ENCODE measurements around the gene TSPAN9.

TSPAN9 gene

GRCh38 chr12:3168223-3169221 lies 91.3 kb downstream of the TSPAN9 start:
- no peak for DNase-seq

DNA sequence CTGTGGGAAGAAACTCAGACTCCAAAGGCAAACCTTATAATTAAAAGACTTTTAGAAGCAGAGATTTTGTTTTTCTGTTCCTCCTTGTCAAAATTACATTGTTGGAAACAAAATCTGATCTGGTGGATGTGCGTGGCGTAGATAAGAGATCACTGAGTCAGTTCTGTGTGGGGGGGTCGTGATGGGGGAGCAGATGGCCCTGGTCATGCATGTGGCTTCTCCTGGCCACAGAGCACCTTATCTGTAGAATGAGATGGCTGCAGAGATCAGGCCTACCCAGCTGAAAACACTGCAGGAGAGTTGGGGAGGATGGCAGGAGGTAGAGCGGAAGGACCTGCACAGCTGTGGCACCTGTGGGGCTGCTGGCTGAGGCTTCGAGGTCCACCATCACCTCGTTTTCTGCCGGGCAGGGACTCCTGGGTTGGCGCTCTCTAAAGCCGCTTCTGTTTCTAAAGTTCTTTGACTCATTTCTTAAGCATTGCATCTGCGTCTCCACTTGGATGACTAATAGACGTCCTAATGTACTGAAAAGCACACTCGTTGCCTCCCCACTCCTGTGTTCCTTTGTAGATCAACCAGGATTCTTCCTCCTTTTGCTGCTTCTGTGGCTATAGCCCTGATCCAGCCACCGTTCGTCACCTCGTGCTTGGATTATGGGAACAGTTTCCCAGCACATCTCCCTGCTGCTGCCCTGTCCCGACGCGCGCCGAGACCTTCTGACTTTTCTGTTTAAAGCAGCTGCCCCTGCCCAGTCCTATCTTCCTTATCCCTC lies 93.4 kb downstream of the TSPAN9 start:
- DNase-seq: no peak

DNA sequence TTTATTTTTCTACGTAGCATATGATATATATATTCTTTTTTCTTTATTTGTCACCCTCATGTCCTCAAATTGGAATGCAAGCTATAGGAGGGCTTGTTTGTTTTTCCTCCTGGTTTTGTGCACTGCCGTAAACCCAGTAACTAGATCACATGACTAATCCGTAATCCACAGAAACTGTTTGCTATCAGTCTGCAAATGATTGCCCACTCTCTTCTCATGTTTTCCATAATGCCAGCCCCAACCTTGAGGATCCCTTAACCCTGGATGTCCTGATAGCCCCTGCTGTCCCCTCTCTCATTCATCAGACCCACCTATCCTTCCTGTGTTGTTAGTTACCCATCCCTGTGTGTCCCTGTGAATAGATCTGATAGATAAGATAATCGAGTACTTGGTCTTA lies 94.0 kb downstream of the TSPAN9 start:
- no peak for DNase-seq

- no peak for DNase-seq
Observed at GRCh38 chr12:3172124-3173007, 95.2 kb downstream of the TSPAN9 start.

DNA sequence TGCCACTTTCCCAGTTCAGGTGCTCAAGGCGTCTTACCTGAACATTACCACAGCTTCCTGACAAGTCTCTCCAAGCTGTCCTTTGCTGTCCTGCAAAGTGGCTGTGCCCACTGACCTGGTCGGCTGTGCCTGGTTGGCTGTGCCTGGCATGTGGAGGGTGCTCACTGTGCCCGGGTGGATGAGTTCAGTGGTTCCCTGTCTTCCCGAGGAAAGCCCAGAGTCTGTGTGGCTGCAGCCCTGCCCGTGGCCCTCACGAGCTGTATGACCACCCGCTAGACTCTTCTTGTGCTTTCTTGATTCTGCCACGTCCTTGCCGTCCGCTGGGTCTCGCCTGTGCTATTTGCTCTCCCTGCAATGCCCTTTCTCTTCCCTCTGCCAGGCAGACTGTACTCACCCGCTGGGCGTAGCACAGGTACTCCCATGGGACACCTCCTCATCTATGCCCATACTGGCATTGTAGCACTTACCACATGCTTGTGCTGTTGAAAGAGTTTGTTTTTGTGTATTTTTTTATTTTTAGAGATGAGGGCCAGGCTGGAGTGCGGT lies 95.9 kb downstream of the TSPAN9 start:
- no peak for DNase-seq

GRCh38 chr12:3173912-3174311 lies 96.7 kb downstream of the TSPAN9 start:
- no peak for DNase-seq

DNA sequence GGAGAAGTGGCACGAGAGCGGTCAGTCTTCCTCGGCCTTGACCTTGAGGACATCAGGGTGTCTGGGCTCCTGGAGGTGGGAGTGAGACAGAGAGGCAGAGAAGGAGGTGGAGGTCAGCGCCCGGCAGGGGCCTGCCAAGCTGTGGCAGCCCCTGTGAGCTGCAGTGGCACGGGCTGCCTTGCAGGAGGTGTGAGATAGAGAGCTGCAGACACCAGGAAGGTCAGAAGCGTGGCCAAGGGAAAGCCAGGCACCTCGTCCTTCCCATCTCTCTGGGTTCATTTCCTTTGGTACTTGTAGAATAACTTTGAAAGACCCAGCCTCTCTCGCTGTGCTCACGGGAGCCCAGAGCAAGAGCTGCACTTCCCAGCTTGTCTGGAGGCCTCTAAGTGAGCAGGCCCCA lies 98.1 kb downstream of the TSPAN9 start:
- DNase-seq: no peak

- no peak for DNase-seq
Observed at GRCh38 chr12:3176754-3177153, 99.6 kb downstream of the TSPAN9 start.

GRCh38 chr12:3177778-3178425 lies 100.7 kb downstream of the TSPAN9 start:
- no peak for DNase-seq

- DNase-seq: no peak
Observed at GRCh38 chr12:3178671-3179313, 101.6 kb downstream of the TSPAN9 start.

GRCh38 chr12:3179731-3180130 lies 102.6 kb downstream of the TSPAN9 start:
- no peak for DNase-seq

DNA sequence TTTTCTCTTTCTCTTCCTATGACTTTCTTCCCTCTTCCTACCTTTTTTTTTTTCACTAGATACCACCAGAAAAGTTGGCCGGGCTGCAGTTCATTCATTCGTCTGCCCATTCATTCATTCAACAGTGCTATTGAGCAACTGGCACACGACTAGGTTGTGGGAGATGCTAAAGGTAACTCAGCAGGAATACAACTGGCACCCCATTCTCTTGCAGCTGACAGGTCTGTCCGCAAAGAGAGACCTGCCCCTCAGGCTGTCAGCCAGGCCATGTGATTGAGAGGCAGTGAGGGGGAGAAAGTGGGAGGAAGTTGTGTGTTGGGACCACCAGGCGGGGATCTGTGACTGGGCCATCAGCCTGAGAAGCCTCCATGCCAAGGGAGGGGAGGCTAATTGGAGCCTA lies 105.2 kb downstream of the TSPAN9 start:
- DNase-seq: no peak

DNA sequence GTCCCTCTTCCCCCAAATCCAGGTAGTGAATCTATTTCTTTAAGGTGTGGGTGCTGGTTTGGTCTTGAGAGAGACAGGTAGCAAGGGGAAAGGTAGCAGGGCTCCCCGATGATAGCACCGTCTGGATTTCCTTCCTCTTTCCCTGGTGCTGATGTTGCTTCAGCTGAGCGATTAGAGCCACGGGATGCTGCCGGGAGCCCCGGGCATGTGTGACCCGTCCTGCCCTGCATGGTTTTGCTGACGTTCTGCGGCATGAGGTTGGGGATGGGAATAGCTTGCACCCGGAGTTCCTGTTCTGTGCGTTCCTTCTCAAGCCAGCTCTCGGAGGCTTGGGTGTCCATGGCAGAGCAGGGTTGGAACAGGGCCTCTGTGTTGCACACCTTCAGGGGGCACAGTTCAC lies 107.3 kb downstream of the TSPAN9 start:
- no peak for DNase-seq

DNA sequence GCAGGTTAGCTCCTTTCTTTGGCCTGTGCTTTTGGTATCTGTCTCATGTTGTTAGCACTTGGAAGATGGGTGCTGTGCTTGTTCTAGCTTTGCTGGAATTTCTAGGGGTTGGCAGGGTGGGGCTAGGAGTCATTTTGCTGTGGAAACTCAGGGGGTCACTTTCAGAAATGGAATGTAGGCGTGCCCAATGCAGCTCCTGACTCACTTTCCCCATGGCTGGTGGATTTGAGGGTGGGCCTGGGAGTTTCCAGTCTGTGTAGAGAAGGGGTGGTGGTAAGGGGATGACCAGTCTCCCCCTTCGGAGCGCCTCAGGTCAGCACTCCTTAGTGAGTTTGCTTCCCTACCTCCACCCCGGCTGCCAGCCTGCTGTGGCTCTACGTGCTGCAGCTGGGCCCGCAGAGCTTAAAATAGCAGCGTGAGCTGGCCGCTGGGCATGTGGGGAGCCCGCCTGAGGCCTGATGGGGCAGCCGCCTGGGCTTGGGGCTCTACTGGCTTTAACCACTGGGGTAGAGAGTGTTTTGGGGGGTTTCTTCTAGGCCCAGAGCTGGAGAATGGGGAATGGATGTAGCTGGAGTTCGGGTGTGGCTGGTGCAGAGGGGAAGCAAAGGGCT lies 108.2 kb downstream of the TSPAN9 start:
- DNase-seq: no peak

DNA sequence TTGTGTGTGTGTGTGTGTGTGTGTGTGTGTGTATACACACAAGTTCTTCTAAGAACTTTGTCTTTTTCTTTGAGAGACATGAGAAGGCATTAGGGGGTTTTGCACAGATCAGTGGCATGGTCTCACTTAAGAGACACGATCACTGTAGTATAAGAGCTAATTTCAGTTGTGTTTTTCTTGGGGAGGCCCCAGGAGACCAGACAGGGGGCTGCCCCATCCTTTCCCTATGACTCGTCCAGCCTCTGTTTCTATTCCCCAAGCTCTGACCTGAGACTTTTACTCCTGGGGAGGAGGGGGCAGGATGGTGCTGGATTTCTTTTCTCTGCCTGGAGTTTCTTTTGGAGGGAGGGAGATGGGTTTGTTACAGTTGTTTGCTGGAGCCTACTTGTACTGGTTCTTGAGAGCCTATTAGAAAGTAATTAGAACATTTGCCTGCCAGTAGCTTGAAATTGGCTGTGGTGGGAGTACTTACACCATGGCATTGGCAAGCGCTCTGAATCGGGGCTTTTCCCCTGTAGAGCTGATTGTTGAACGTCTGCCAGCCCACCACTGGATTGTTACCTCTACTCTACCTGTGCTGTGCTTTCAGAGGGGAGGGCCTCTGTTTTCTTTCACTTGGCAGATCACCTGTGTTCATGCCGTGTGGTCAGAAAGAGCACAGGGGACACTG lies 109.5 kb downstream of the TSPAN9 start:
- no peak for DNase-seq

DNA sequence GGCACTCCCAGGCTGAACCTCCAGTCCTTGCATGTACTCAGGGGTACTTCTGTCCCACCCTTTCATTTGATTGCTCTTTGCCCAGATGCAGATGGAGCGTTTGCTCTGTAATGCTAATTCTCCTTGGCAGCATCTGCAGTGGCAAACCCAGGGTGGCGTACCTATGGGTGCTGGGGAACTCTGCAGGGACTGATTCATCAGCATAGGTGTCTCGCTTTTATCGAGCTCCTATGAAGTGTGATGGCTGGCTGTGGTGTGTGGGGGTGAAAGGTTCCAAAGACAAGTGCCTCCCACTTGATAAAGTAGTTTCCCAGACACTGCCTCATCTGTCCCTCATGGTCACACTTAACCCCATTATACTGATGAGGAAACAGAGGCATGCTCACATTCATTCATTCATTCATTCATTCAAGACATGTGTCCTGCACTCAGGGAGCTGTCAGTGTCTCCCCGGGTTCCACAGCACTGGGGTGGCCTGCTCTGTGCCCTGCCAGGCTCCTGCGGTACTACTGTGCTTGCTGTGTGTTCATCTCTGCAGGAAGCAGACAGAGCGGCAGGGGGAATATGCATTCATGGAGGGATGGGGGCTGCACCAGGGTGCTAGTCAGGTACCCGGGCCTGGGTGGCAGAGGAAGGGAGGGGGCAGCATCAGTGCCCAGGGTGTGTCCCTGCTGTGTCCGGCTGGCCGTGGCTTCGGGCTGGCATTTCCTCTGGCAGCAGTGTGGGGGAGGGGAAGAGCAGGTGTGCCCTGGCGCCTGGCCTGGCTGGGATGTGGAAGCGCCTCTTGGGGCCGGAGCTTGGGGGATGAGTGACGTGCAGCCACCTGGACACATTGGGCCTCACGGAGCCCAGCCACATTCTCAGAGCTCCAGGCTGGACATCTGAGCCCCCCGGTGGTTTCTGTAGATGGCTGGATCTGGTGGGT lies 110.9 kb downstream of the TSPAN9 start:
- DNase-seq: peak; percentile 39

DNA sequence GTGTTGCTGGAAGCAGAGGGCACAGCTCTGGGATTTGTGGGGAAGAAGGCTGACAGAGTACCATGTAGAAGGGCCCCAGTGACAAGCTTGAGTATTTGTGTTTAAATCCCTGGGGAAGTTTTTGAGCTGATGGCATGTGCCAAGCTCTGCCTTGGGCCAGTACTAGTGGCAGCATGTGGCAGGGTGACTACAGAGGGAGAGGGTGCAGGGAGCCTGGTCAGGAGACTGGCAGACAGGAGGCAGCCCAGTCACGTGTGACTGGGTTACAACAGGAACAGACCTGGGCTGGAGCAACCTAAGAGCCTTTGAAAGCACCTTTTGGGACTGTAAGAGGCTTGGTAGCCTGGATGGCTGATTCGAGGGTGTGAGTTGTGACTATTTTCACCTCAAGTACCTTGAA lies 112.1 kb downstream of the TSPAN9 start:
- DNase-seq: no peak

DNA sequence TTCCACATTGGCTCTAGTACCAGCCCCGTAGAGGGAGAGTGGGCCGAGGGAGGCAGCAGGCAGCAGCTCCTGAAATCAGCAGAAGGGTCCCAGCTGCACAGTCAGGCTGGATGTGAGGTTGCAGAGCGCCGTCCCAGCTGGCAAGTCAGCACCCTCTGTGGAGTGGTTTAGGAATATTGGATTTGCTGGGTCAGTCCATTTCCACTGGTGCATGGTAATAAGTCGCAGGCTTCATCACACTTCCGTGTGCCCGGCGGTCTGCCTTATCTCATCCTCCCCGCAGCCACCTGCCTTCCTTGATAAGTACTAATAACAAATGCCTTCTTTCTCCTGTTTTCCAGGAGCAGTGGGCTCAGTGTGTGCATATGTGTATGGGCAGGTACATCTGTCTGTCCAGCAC lies 112.9 kb downstream of the TSPAN9 start:
- DNase-seq: no peak

- DNase-seq: no peak
Observed at GRCh38 chr12:3191450-3191849, 114.3 kb downstream of the TSPAN9 start.

Data from NCI-H510A (cell line).